Endodermal cell (in vitro differentiated cells): ENCODE data around the gene PPP5C. TPM values are rescaled to one million over a fixed set of nuclear protein-coding genes. Genes with fewer than 3 reads are reported as not detected.

ENCODE experiments used
- DNase-seq: peaks from one replicate; pipeline ENCODE4 v3.0.0-alpha.2; 2017
- H3K27ac ChIP-seq: 2 replicates; pipeline ENCODE4 v1.5.1; 2013; ENCODE audit warnings: mild to moderate bottlenecking, low read depth, low read length, moderate library complexity
- H3K27me3 ChIP-seq: 2 replicates; pipeline ENCODE4 v1.6.1; 2013; ENCODE audit warnings: mild to moderate bottlenecking, low read length, moderate library complexity; ENCODE audit not compliant: insufficient read depth, control insufficient read depth, poor library complexity, severe bottlenecking
- H3K36me3 ChIP-seq: 2 replicates; pipeline ENCODE4 v1.7.0; 2013; ENCODE audit warnings: mild to moderate bottlenecking, low read length, moderate library complexity; ENCODE audit not compliant: control insufficient read depth, insufficient read depth
- H3K4me1 ChIP-seq: one replicate; pipeline ENCODE4 v1.7.0; 2013; ENCODE audit warnings: low read length; ENCODE audit not compliant: control insufficient read depth, insufficient read depth
- H3K4me3 ChIP-seq: 2 replicates; pipeline ENCODE4 v1.5.1; 2013; ENCODE audit warnings: mild to moderate bottlenecking, low read length, moderate library complexity
- H3K9ac ChIP-seq: 2 replicates; pipeline ENCODE4 v1.6.1; 2013; ENCODE audit warnings: mild to moderate bottlenecking, low read length, moderate library complexity; ENCODE audit not compliant: poor library complexity, severe bottlenecking; ENCODE audit errors: extremely low read depth
- H3K9me3 ChIP-seq: 2 replicates; pipeline ENCODE4 v1.6.1; 2013; ENCODE audit warnings: mild to moderate bottlenecking, low read length, moderate library complexity; ENCODE audit not compliant: control insufficient read depth
- H3K27ac Mint-ChIP-seq: 2 replicates; pipeline ENCODE4 v1.8.0; 2020; ENCODE audit warnings: mixed read lengths
- H3K27me3 Mint-ChIP-seq: 2 replicates; pipeline ENCODE4 v1.8.0; 2021; ENCODE audit warnings: mild to moderate bottlenecking, mixed read lengths; ENCODE audit not compliant: insufficient read depth
- H3K36me3 Mint-ChIP-seq: 2 replicates; pipeline ENCODE4 v1.8.0; 2020; ENCODE audit warnings: low read depth, mixed read lengths
- H3K4me1 Mint-ChIP-seq: 2 replicates; pipeline ENCODE4 v1.8.0; 2020; ENCODE audit warnings: mixed read lengths
- H3K4me3 Mint-ChIP-seq: 2 replicates; pipeline ENCODE4 v1.8.0; 2020; ENCODE audit warnings: mild to moderate bottlenecking, moderate library complexity, mixed read lengths
- H3K9me3 Mint-ChIP-seq: 2 replicates; pipeline ENCODE4 v1.8.0; 2020; ENCODE audit warnings: mild to moderate bottlenecking, mixed read lengths
- WGBS, 2 experiments: methylation state at CpG; one replicate each; pipeline versions ENCODE4 v1.1.5 to v1.1.7; 2013; ENCODE audit warnings: missing lambda C conversion rate in 2 of 2, mixed read lengths in 1 of 2; ENCODE audit not compliant: insufficient coverage in 1 of 2, insufficient read length in 1 of 2; 5-methylcytosine and 5-hydroxymethylcytosine counted together
- total RNA-seq, 2 donors: library from RNA; stranded (reverse); fragmentation: NEBNext Ultra II Directional in 1 of 2; extraction: Animal tissue kit (Norgen Biotek cat#: 25700) in 1 of 2; gene quantifications; 2 replicates in 1 of 2; 3 replicates in 1 of 2; pipeline ENCODE4 v1.2.1, GENCODE V29; 2021
- TF ChIP-seq, protein P1 (sequence below): fragments of 200-600 bp; sonication (generic); conservative IDR thresholded peaks from 2 replicates; pipeline ENCODE4 v1.5.0; 2021; ENCODE audit warnings: antibody characterized with exemption, mild to moderate bottlenecking

PPP5C gene
- total RNA-seq, 2 donors from 2014 or later = 101 to 112 TPM

DNA sequence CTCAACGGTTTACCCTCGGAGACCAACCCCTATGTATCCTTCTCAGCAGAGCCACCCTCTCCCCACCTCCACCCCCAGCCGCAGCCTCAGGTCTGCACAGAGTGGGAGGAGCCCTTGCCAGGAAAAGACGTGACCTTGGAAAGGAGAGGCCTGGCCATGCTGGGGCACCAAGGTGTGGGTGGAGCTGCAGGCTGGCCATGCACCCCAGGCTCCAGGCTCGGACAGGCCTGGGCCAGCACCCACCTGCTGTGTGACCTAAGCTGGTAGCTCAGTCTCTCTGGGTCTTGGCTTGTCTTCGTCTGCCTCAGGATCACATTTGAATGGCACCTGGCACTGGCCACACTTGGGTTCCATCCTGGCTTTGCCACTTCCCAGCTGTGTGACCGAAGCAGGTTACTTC lies 37.0 kb downstream of the PPP5C start:
- Histone ChIP-seq H3K36me3 (peaks cover 87% of the 10 kb centered on the region), H3K4me1 (no peaks in the 10 kb centered on the region), H3K4me3 (no peak overlapping the region), H3K27me3 (no peaks in the 10 kb centered on the region), H3K9me3 (no peaks in the 10 kb centered on the region), H3K27ac (no peak overlapping the region), H3K9ac (no peak overlapping the region)
- H3K9me3 Mint-ChIP-seq = no peaks in the 10 kb centered on the region
- DNase-seq = peak; percentile 32
- WGBS, 2 experiments = 95 to 100% methylated on average over 3 to 7 of the region's 7 CpGs
- peaks cover 82% of the 10 kb centered on the region for H3K36me3 Mint-ChIP-seq
- no peak overlapping the region for H3K4me3 Mint-ChIP-seq
- TF ChIP-seq, protein P1, sequence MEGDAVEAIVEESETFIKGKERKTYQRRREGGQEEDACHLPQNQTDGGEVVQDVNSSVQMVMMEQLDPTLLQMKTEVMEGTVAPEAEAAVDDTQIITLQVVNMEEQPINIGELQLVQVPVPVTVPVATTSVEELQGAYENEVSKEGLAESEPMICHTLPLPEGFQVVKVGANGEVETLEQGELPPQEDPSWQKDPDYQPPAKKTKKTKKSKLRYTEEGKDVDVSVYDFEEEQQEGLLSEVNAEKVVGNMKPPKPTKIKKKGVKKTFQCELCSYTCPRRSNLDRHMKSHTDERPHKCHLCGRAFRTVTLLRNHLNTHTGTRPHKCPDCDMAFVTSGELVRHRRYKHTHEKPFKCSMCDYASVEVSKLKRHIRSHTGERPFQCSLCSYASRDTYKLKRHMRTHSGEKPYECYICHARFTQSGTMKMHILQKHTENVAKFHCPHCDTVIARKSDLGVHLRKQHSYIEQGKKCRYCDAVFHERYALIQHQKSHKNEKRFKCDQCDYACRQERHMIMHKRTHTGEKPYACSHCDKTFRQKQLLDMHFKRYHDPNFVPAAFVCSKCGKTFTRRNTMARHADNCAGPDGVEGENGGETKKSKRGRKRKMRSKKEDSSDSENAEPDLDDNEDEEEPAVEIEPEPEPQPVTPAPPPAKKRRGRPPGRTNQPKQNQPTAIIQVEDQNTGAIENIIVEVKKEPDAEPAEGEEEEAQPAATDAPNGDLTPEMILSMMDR = no peak
- no peaks in the 10 kb centered on the region for H3K27me3 Mint-ChIP-seq
- H3K4me1 Mint-ChIP-seq = no peaks in the 10 kb centered on the region
- no peak overlapping the region for H3K27ac Mint-ChIP-seq

GRCh38 chr19:46384396-46384795 lies 37.5 kb downstream of the PPP5C start:
- Mint-ChIP-seq H3K4me1 (no peaks in the 10 kb centered on the region), H3K9me3 (no peaks in the 10 kb centered on the region), H3K27ac (no peak overlapping the region), H3K27me3 (no peaks in the 10 kb centered on the region), H3K4me3 (no peak overlapping the region), H3K36me3 (peaks cover 84% of the 10 kb centered on the region)
- H3K27ac ChIP-seq = no peak overlapping the region
- H3K4me3 ChIP-seq = no peak overlapping the region
- peak; percentile 13 for DNase-seq
- no peak overlapping the region for H3K9ac ChIP-seq
- no peaks in the 10 kb centered on the region for H3K4me1 ChIP-seq
- peaks cover 86% of the 10 kb centered on the region for H3K36me3 ChIP-seq
- 94% methylated on average over 10 to 11 of the region's 11 CpGs for WGBS, 2 experiments
- no peaks in the 10 kb centered on the region for H3K9me3 ChIP-seq
- no peaks in the 10 kb centered on the region for H3K27me3 ChIP-seq
- TF ChIP-seq, protein P1 = no peak

- Mint-ChIP-seq H3K36me3 (peaks cover 84% of the 10 kb centered on the region), H3K27ac (no peak overlapping the region), H3K27me3 (peaks cover 1% of the 10 kb centered on the region), H3K4me3 (no peak overlapping the region), H3K9me3 (no peaks in the 10 kb centered on the region), H3K4me1 (no peaks in the 10 kb centered on the region)
- no peaks in the 10 kb centered on the region for H3K4me1 ChIP-seq
- TF ChIP-seq, protein P1 = no peak
- no peak for DNase-seq
- WGBS, 2 experiments = 90 to 97% methylated on average over 6 to 11 of the region's 11 CpGs
- H3K27ac ChIP-seq = no peak overlapping the region
- H3K9me3 ChIP-seq = no peaks in the 10 kb centered on the region
- H3K4me3 ChIP-seq = no peak overlapping the region
- H3K9ac ChIP-seq = no peak overlapping the region
- H3K27me3 ChIP-seq = no peaks in the 10 kb centered on the region
- peaks cover 84% of the 10 kb centered on the region for H3K36me3 ChIP-seq
These were observed 38.7 kb downstream of the PPP5C start for GRCh38 chr19:46385636-46386035.
